Activated CD4-positive, alpha-beta T cell treated with anti-CD3 and anti-CD28 coated beads, Interleukin-2, Interleukin-4, amounts not matched to agents 100 ng/mL and 50 ng/mL, durations not matched to agents 16 hours and 8 hours (primary cell): ENCODE measurements around the gene CALN1.

ENCODE experiments used
- DNase-seq: peaks from one replicate; pipeline ENCODE4 v3.0.0-alpha.2; 2020; ENCODE audit warnings: low spot score

Gene CALN1

GRCh38 chr7:72038022-72038732, 374.0 kb downstream of the CALN1 start:
- no peak for DNase-seq

- DNase-seq, result no peak
Observed at GRCh38 chr7:72037516-72037915, 374.6 kb downstream of the CALN1 start.

GRCh38 chr7:72035266-72035665, 376.9 kb downstream of the CALN1 start:
- DNase-seq, result no peak

DNA sequence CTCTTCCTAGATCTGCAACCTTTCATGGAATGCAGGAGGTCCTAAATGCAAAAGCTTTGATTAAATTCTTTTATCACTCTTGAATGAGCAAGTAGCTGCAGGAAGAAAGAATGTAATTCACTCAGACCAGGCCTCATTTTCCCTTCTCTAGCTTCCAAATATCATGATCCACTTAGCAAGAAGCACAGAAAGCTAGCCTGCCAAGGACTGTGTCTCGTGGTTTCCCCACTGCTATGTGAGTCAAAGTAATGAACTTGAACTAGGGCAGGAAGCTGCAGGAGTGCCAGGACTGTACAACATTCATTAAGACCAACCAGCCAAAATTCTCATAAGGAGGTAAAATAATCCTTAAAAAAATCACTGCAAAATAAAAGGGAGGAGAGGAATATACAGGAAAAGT, 379.2 kb downstream of the CALN1 start:
- DNase-seq, result no peak

DNA sequence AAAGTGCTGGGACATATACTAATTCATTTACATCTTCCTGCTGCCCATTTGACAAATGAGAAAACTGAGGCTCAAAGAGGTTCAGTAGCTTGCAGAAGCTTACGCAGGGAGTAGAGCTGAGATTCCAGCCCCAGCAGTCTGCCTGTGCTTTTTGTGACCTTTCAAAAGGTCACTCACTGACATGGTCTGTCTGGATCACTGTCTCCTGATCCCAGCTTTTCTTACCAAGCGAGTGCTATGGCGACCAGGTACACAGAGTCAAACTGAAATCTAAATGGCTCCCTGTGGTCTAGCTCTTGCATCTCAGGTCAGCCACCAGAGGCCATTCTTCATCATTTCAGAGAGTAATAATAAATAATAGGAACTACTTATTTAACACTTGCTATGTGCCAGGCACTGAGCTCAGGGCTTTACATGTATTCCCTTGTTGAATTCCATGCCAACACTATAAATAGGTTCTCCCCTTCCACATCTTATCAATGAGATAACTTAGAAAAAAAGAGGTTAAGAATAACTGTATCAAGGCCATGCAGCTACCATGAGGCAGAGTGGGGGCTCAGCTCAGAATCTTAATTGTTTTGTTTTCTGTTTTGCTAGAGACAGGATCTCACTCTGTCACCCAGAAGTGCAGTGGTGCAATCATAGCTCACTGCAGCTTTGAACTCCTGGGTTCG, 381.0 kb downstream of the CALN1 start:
- DNase-seq, result no peak

- DNase-seq, result no peak
Observed at GRCh38 chr7:72028267-72028666, 383.9 kb downstream of the CALN1 start.

DNA sequence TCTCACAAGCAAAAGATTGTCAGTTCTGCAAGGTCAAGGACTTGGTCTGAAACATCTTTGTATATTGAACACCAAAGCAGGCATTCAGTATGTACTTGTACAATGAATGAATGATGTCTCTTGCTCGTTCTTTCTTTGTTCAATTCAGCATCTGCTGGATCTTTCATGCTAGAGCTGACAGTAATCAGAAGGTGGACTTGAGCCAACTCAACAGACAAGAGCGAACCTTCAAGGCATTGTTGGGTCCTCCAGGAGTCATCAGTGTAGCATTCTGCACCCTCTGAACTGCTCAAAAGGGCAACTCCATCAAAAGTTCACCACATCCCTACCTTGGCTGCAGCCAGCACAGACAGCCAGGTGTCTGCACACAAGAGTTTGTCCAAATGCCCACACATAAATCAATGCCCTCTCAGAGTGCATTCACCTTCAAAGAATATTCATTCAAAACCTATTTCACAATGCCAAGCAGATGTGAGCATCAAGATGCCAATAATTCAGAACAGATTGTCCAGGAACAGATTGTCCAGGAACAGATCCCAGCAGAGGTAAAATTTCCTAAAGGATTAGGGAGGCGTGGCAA, 386.7 kb downstream of the CALN1 start:
- DNase-seq, result no peak

DNA sequence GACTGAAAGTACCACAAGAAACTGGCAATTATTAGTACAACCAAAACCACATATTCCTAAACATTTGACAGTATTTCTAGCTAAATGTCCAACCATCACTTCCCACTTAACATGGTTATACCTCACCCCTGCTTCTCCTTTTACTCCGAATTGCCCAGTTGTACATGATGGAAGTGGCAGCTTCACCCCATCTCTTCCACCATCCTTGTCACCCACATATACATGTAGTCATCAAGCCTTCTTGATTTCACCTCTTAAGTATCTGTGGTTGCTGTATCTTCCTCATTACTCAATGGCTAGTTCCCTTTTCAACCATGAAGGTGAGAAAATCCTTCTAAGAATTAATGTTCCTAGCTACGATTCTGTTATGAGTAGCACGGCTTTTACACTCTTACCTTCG, 388.2 kb downstream of the CALN1 start:
- no peak for DNase-seq

DNA sequence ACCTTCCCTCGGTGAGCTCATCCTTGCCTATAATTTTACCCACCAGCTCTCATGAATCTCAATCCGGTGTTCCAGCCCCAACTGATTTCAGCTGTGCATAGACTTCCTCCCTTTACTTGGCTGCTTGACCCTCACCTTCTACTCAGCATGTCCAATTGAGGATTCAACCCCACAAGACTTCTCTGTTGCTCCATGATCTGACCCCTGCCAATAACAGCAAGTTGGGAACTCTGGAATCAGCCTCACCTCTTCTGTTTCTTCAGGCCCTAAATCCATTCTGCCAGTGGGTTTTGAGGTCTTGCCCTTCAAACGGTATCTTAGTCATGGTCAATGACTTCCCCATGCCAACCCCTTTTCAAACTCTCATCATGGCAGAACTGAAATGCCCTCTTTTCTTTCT, 390.4 kb downstream of the CALN1 start:
- no peak for DNase-seq

- no peak for DNase-seq
Observed at GRCh38 chr7:72020311-72020710, 391.8 kb downstream of the CALN1 start.

GRCh38 chr7:72019436-72019835, 392.7 kb downstream of the CALN1 start:
- DNase-seq, result no peak

GRCh38 chr7:72017756-72018155, 394.4 kb downstream of the CALN1 start:
- DNase-seq, result no peak

GRCh38 chr7:72016574-72016973, 395.6 kb downstream of the CALN1 start:
- no peak for DNase-seq

GRCh38 chr7:72015136-72015535, 397.0 kb downstream of the CALN1 start:
- no peak for DNase-seq

GRCh38 chr7:72007018-72007417, 405.1 kb downstream of the CALN1 start:
- no peak for DNase-seq

DNA sequence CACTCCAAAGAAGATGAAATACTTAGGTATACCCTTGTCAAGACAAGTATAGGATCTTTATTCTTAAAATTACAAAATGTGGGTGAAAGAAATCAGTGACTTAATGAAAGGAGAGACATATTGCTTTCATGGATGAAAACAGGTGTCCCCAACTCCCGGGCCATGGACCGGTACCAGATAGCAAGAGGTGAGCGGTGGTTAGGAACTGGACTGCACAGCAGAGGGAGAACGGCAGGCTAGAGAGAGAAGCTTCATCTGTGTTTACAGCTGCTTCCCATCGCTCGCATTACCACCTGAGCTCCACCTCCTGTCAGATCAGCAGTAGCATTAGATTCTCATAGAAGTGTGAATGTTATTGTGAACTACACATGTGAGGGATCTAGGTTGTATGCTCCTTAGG, 408.9 kb downstream of the CALN1 start:
- DNase-seq, result no peak

GRCh38 chr7:71996141-71996540, 416.0 kb downstream of the CALN1 start:
- DNase-seq, result no peak

- DNase-seq, result no peak
Observed at GRCh38 chr7:71995111-71995510, 417.0 kb downstream of the CALN1 start.

DNA sequence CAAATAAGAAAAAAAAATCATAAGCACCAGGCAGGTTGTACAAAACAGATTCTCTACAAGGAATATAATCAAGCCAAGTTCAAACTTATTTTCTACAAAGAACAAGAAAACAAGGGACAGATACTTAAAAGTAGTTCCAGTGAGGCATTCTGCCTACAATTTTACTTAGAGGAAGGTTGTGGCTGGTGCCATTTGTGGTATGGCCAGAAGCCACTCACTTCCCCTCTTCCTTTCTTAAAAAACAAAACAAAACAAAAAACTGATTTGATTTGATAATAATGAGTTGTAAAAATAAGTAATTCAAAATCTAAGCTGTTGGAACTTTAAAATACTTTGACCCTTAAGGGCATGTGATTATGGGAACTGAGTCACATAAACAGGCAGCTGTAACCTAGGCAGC, 420.6 kb downstream of the CALN1 start:
- DNase-seq, result no peak

- DNase-seq, result no peak
Observed at GRCh38 chr7:71990138-71990462, 422.0 kb downstream of the CALN1 start.

DNA sequence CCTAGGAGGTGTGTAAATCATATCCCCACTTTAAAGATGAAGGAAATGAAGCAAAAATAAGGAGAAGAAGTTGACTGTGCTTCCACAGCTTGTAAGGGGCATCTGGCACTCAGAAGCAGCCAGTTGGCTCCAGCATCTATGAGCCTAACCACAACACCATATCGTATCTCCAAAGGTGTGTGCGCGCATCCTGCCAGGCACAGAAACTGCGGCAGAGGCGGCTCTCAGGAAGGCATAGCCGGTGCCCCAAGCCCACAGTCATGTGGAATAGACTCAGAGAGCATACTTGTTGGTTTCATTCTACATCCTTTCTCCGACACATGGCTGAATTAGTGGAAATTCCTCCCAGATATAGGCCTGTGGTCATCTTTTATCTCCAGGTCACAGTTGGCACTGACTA, 423.9 kb downstream of the CALN1 start:
- no peak for DNase-seq

- no peak for DNase-seq
Observed at GRCh38 chr7:71987200-71987767, 424.9 kb downstream of the CALN1 start.

GRCh38 chr7:71984348-71984747, 427.8 kb downstream of the CALN1 start:
- DNase-seq, result no peak
